DMS53 treated with DMSO at 0.1 percent for 48 hours (cell line): ENCODE measurements around the gene EMC7.
"Not testable (repeated sequence)": the region's sequence is repeated elsewhere in the genome, so short reads cannot be mapped to it uniquely, and the experiment has no call there.

Source experiments
- DNase-seq: peaks from one replicate; lab custom pipeline; 2025; ENCODE audit not compliant: unreplicated experiment; lab: John Stamatoyannopoulos, UW

EMC7 gene

DNA sequence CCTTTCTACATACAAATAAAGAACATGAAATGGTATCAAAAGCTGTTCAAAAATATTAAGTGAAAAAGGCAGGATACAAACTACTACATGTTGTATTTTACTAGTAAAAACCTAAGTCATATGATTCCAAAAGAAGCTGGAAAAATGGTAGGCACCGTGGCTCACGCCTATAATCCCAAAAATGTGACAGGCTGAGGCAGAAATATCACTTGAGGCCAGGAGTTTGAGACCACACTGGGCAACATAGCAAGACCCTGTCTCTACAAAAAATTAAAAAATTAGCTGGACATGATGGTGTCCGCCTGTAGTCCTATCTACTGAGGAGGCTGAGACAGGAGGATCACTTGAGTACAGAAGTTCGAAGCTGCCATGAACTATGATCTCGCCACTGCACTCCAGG lies 1.7 kb downstream of the EMC7 start:
- no peak for DNase-seq

DNA sequence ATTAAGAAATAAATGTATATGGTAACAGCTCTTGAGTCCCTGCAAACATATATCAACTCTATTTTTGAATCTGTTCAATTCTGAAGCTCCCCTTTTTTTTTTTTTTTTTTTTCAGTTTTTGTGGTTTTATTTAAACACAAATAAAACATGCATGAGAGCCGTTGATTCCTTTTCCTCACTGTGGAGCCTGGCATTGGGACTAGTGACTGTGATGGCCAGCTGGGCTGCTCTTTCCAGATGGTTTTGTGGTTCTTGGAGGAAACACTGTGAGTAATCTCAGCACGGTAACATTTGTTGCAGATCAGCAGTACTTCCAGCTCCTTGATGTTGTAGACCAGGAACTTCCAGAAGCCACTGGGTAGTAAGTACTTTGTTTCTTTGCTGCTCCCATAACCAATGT lies 15.9 kb downstream of the EMC7 start:
- DNase-seq = no peak

DNA sequence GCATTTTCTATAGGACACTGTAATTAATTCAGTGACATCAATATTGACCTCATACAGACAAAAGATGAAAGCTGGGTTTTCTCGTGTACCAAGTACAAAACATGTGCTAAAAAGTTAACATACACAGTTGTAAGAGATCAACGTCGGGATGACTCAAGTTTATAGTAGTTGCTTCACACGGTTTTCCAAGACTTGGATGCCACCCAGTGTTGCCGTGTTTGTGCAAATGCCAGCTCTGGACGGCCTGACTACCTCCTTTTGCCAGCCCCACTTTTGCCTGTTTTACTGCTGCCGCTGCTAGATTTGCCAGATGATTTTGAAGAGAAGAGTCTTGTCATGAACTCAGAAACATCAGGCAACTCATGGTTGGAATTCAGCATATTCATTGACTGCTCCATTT lies 17.6 kb downstream of the EMC7 start:
- no peak for DNase-seq

DNA sequence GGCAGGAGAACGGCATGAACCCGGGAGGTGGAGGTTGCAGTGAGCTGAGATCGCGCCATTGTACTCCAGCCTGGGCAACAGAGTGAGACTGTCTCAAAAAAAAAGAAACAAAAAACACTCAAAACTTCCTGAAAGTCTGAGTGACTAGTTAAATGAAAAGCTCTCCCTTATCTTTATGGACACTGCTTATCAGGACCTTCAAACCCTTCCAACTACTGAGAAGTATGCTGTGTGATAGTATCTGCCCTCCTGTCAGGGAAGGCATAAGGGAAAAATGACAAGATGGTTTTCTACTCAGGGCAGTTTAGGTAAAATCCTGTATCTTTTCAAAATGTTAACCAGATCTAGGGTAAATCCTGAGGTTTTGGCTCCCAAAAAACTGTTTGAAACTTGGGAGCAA lies 21.8 kb downstream of the EMC7 start:
- DNase-seq = no peak

DNA sequence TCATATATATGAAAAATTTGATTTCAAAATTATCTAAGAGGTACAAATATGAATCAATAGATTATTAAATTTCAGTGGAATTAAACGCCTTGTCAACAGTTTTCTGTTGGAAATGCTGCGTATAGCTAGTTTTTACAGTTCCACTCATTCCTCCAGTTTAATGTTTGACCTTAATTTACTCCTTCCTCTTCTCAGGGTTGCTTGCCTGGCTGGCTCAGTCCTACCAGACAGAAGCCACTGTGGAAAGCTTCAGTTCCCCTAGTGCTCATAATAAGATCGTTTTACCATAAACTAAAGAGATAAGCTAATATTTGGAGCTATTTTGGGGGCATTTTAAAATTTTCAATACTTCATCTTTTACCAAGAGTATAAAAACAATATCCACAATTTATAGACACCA lies 22.8 kb downstream of the EMC7 start:
- no peak for DNase-seq

DNA sequence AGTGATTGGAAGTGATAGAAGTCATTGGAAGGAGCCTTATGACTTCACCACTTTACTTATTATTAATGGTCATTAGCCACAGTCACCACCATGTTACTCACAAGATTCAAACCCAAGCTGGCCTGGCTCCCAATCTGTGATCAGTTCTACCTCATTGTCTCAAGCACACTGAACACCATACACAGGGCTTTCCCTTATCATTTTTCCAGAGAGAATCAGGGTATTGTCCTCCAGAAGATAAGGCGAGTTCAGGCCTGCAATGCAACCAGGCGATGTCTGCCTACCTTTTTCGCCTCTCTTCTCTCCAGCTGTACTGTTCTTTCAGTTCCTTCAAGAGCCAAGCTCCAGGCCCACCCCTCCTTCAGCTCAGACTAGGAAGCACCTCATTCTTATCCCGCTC lies 24.9 kb downstream of the EMC7 start:
- no peak for DNase-seq

DNA sequence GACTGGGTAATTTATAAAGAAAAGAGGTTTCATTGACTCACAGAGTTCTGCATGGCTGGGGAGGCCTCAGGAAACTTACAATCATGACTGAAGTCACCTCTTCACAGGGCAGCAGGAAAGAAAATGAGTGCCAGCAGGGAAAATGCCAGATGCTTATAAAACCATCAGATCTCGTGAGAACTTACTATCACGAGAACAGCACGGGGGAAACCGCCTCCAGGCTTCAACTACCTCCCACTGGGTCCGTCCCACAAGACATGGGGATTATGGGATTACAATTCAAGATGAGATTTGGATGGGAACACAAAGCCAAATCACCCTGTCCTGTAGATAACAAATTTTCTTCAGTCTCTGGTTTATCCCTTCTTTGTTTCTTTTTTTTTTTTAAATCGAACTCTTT lies 31.7 kb downstream of the EMC7 start:
- DNase-seq = no peak

DNA sequence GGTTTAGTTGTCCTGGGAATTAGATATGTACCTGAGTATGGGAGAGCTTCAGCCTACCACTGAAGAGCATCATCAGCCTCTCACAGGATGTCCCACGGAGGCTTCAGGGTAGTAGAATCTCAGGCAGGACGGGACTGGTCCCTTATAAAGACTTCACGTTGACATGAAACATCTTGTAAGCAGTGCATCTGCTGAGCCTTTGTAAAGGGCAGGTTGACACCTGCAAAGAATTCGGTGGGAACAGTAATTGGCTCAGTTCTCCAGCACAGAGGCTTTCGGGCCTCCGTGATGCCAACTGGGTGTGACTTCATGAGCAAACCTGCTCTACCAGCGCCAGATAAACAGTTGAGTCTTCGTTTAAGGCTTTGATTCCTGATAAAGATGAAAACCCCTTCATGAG lies 35.7 kb downstream of the EMC7 start:
- DNase-seq = no peak

DNA sequence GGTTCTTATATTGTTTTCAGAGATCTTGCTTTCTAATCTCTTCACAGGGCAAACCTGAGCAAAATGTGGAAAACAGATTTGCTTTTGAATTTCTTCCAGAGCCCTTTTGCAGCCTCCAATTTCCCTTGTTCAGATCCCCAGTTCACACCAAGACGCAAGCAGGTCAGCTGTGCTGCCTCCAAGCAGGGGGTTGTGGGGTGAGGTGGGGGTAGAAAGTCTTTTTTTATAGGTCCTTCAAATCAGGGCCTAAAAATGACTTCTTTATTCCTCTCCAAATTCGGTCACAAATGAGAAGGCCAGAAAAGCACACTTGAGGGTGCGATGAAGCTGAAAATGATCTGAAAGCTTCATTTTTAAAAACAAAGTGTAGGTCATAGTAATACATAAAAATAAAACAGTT lies 36.4 kb downstream of the EMC7 start:
- no peak for DNase-seq

DNA sequence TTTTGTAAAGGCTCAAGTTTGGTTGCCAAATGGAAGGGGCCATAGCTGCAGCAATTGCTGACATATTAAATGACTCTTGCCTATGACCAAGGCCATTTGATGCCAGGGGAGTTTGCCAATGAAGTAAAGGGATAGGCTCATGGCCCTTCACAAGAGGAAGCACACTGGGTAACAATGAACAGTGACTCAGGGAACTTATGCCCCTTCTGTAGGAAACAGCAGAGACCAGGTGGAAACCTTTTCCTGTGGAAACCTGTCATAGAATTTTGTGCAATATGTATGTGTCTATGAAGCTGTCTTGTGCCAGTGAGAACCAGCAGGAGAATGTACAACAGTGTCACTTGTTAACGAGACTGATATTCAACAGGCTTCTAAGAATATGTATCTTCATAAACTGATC lies 37.2 kb downstream of the EMC7 start:
- no peak for DNase-seq

DNA sequence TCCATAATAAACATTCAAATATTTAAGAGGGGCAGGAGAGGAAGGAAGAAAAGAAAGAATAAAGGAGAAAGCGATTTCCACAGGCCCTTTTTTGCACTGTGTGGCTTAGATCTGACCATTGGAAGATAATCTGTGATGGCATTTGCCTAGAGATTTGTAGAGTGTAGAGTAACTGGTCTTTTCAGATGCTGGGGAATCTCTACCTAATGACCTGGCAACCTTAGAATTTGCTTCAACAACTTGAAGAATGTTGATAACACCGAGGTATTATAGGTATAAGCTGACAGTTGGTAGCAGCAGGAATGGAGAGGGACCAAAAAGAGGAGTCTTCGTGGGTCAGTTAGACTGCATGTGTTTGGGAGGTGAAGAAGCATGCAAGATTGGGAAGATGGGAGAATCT lies 41.7 kb downstream of the EMC7 start:
- DNase-seq = no peak

DNA sequence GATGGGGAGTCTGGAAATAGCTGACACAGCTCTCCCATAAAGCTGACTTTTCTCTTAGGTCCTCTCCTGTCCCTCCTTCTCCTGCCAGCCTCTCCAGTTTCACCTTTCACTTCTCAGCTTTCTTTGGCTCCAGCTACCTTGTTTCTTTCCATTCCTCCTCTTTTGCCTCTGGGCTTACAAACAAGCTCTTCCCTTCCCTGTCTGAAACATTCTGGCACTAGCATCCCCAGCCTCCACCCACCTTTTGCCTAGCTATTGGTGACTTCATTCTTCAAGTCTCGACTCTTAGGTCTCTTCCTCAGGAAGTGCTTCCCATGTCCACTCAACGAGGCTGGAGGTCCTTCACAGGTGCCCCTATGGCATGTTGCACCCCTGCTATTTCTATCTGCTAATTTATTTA lies 42.2 kb downstream of the EMC7 start:
- no peak for DNase-seq

DNA sequence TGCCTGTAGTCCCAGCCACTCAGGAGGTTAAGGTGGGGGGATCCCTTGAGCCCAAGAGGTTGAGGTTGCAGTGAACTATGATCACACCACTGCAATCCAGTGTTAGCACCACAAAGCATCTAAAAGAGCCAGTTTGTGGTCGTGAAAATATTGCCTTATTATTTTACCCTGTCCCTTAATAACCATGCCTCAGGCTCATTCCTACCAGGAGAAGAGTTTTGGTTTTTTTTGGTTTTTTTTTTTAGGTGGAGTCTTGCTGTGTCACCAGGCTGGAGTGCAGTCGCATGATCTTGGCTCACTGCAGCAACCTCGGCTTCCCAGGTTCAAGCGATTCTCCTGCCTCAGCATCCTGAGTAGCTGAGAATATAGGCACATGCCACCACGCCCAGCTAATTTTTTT lies 44.8 kb downstream of the EMC7 start:
- DNase-seq = no peak

DNA sequence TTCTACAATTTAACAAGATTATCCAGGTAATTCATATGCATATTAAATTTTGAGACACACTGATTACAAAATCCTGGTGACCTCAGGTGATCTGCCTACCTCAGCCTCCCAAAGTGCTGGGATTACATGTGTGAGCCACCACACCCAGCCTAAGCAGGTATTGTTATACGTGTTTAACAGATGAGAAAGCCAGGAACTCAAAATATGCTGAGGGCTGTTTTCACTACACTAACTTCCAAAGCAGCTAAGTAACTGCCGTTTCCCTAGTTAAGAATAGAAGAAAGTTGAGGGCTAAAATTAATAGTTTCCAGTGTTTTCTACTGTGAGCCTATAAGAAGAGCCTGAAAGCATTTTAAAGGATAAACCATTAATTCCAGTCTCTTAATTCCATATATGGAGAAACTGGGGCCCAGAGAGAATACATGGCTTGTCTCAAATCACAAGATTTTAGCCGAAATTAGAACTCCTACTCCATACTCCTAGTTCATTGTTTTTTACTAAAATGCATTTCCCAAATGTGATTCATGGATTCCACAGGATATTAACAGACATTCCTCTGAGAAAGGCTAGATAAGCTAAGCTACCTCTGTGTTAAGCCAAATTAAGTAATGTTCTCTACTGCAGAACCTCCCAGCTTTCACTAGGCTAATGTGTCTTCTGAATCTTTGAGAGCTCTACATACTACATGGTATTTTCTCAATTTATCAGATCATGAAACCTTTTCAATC lies 45.6 kb downstream of the EMC7 start:
- no peak for DNase-seq

DNA sequence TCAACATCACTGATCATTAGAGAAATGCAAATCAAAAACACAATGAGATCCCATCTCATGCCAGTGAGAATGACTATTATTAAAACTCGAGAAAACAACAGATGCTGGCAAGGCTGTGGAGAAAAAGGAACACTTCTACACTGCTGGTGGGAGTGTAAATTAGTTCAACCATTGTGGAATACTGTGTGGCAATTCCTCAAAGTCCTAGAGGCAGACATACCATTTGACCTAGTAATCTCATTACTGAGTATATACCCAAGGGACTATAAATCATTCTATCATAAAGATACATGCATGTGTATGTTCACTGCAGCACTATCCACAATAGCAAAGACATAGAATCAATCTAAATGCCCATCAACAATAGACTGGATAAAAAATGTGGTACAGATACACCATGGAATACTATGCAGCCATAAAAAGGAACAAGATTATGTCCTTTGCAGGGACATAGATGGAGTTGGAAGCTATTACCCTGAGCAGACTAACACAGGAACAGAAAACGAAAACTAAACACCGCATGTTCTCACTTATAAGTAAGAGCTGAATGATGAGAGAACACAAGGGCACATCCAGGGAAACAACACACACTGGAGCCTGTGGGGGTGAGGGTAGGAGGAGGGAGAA lies 47.5 kb downstream of the EMC7 start:
- DNase-seq = no peak

DNA sequence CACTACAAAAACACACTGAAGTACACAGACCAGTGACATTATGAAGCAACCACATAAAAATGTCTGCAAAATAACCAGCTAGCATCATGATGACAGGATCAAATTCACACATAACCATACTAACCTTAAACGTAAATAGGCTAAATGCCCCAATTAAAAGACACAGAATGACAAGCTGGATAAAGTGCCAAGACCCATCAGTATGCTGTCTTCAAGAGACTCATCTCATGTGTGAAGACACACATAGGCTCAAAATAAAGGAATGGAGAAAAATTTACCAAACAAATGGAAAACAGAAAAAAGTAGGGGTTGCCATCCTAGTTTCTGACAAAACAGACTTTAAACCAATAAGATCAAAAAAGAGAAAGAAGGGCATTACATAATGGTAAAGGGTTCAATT lies 51.3 kb downstream of the EMC7 start:
- DNase-seq = not testable (repeated sequence)

DNA sequence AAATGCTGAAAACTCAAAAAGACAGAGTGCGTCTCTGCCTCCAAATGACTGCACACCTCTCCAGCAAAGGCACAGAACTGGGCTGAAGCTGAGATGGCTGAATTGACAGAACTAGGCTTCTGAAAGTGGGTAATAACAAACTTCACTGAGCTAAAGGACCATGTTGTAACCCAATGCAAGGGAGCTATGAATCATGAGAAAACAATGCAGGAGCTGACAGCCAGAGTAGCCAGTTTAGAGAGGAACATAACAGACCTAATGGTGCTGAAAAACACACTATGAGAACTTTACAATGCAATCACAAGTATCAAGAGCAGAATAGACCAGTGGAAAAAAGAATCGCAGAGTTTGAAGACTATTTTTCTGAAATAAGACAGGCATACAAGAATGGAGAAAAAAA lies 52.5 kb downstream of the EMC7 start:
- DNase-seq = no peak

DNA sequence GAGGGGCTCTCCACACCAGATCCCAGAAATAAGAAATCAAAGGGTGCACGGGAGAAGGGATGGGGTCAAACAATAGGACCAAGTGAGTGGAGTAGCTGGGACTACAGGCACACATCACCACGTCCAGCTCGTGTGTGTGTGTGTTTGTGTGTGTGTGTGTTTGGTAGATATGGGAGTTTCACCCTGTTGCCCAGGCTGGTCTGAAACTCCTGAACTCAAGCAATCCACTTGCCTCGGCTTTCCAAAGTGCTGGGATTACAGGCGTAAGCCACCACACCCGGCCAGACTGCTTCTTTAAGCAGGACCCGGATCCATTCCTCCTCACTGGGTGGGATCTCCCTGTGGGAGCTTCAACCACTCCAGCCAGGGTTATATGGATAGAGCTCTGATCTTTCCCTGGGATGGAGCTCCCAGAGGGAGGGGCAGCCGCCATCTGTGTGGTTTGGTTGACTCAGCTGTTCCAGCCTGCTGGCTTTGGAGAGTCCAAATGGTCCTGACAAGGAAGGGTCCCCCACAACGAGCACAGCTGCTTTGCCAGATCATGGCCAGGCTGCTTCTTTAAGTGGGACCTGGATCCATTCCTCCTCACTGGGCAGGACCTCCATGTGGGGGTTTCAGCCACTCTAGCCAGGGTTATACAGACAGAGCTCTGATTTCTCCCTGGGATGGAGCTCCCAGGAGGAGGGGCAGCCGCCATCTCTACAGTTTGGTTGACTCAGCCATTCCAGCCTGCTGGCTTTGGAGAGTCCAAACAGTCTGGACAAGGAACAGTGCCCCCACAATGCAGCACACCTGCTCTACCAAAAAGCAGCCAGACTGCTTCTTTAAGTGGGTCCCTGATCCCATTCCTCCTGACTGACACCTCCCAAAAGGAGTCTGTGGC lies 53.5 kb downstream of the EMC7 start:
- DNase-seq = no peak

DNA sequence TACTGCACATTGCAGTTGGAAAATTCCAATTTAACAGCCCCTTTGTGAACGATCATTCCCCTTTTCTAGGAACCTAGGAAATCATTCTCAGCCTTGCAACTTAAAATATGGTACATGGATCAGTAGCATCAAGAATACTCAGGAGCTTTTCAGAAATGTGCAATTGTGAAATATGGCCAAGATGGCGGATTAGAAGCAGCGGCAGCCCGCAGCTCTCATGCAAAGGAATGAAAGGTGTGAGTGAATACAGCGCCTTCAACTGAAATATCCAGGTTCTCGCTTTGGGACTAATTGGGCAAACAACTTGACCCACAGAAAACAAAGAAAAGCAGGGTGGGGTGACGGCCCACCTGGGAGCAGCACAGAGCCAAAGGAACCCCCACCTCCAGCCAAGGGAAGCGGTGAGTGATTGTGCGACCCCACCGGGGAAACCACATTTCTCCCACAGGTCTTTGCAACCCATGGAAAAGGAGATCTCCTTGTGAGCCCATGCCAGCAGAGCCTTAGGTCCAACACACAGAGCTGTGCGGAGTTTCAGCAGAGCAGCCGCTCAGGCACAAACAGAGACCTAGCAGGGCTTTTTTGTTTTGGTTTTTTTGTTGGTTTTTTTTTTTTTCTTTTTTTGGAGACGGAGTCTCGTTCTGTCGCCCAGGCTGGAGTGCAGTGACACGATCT lies 55.1 kb downstream of the EMC7 start:
- DNase-seq = no peak

DNA sequence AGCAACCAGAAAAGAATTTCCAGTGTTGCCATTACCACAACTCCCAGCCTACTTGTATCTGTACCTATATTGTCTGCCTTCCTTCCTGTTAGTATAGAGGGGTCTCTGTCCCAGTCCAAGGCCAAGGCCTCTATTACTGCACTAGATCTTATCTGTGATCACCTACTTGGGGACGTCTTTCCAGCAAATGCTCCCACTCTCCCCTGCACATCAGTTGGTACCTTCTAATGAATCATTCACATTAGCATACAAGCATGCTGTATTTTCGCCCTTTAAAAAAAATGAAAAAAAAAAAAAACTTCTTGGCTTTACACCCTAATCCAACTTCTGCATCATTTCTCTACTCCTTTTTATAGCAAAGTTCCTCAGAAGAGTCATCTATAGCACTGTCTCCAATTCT lies 57.8 kb downstream of the EMC7 start:
- no peak for DNase-seq

DNA sequence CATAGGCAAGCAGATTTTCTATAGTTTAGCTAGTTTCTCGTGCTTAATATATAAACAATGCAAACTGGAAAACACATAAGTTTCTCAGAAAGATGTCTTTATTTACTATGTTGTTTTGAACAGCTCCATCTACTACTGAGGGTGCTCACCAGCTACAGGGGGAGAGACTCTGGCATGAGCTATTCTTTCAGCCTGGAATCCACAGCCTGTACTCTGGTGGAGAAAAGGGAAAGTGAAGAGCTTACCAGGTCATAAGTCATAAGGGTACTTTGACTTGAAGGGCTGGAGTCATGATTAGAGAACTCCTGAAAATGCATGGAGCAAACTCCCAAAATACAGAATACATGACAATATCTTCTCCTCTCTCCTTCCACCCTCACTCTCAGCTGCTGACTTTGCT lies 58.3 kb downstream of the EMC7 start:
- DNase-seq = no peak

DNA sequence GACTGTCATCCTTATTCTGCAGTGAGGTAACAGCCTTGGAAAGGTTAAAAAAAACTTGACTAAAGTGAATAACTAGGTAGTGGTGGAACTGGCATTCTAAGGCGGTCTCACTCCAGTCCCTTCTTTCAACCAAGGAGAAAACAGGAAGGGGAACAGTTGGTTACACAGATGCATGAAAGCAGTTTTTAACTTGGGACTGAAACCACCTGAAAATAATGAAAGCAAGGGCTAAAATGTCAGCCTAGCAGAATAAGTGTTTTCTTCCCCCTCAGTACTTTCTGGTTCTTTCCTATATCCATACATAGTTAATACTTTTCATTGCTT lies 61.9 kb downstream of the EMC7 start:
- no peak for DNase-seq
